ENCODE measurements around the gene GABPB2.

Gene GABPB2

GRCh38 chr1:151133018-151133806 is 62.7 kb downstream of the GABPB2 start:
- DNase-seq = no peak

GRCh38 chr1:151134396-151134795 is 63.8 kb downstream of the GABPB2 start:
- DNase-seq = no peak

GRCh38 chr1:151134991-151135390 is 64.4 kb downstream of the GABPB2 start:
- no peak for DNase-seq

- DNase-seq = no peak
Measured at GRCh38 chr1:151135433-151136385, 65.1 kb downstream of the GABPB2 start.

- no peak for DNase-seq
Measured at GRCh38 chr1:151137789-151138188, 67.2 kb downstream of the GABPB2 start.

GRCh38 chr1:151142411-151143056 is 72.0 kb downstream of the GABPB2 start:
- DNase-seq = no peak

GRCh38 chr1:151143057-151143435 is 72.5 kb downstream of the GABPB2 start:
- DNase-seq = no peak

GRCh38 chr1:151143986-151144385 is 73.4 kb downstream of the GABPB2 start:
- DNase-seq = no peak

- DNase-seq = no peak
Measured at GRCh38 chr1:151144474-151145303, 74.1 kb downstream of the GABPB2 start.

- DNase-seq = peak; percentile 46
Measured at GRCh38 chr1:151145304-151146071, 74.9 kb downstream of the GABPB2 start.

GRCh38 chr1:151146072-151146411 is 75.5 kb downstream of the GABPB2 start:
- DNase-seq = no peak

- peak; percentile 91 for DNase-seq
Measured at GRCh38 chr1:151146412-151147131, 76.0 kb downstream of the GABPB2 start, which contains the start of gene SEMA6C. TSS of gene SEMA6C (minus strand) at chr1:151146631. CDS start at chr1:151142621, 4,010 bp downstream.

GRCh38 chr1:151147132-151147503 is 76.6 kb downstream of the GABPB2 start:
- DNase-seq = peak; percentile 32

- no peak for DNase-seq
Measured at GRCh38 chr1:151147665-151148064, 77.1 kb downstream of the GABPB2 start.

- peak; percentile 88 for DNase-seq
Measured at GRCh38 chr1:151156515-151156819, 85.9 kb downstream of the GABPB2 start, which contains the start of gene TNFAIP8L2. TSS of gene TNFAIP8L2 (plus strand) at chr1:151156649. CDS start at chr1:151158698, 2,049 bp downstream.

- peak; percentile 73 for DNase-seq
Measured at GRCh38 chr1:151157067-151157531, 86.5 kb downstream of the GABPB2 start.

- DNase-seq = peak; percentile 79
Measured at GRCh38 chr1:151158326-151158725, 87.8 kb downstream of the GABPB2 start.

- DNase-seq = peak; percentile 48
Measured at GRCh38 chr1:151158751-151159251, 88.2 kb downstream of the GABPB2 start.

GRCh38 chr1:151159373-151159772 is 88.8 kb downstream of the GABPB2 start:
- DNase-seq = no peak

- no peak for DNase-seq
Measured at GRCh38 chr1:151164732-151165280, 94.2 kb downstream of the GABPB2 start.
